WTC11 (cell line): Measurements from ENCODE around the gene KLK14. TPM values are rescaled to one million over a fixed set of nuclear protein-coding genes. Genes with fewer than 3 reads are reported as not detected.

Experiments used
- ATAC-seq: fragments of 200-7000 bp; cut with Tn5 transposase; 2 replicates; pipeline ENCODE4 v1.10.0; 2021; ENCODE audit warnings: mild to moderate bottlenecking, moderate library complexity
- CTCF ChIA-PET: fragments of 300-600 bp; sonication (Branson Sonifier 250); formaldehyde crosslinking; loops from one replicate; lab custom pipeline; 2021; ENCODE audit warnings: antibody characterized with exemption; lab: Charles Lee
- POLR2A ChIA-PET: fragments of 350-600 bp; sonication (Branson Sonifier 250); formaldehyde crosslinking; loops from one replicate; lab custom pipeline; 2021; ENCODE audit warnings: antibody characterized with exemption; lab: Charles Lee
- DNase-seq: peaks from one replicate; pipeline ENCODE4 v3.0.0; 2021; ENCODE audit warnings: low spot score
- H3K27ac Mint-ChIP-seq: 2 replicates; pipeline ENCODE4 v1.8.0; 2021; ENCODE audit warnings: mixed read lengths
- H3K27me3 Mint-ChIP-seq: 2 replicates; pipeline ENCODE4 v1.8.0; 2021; ENCODE audit warnings: low read depth, mild to moderate bottlenecking, moderate library complexity, mixed read lengths
- H3K36me3 Mint-ChIP-seq: 2 replicates; pipeline ENCODE4 v1.8.0; 2021; ENCODE audit warnings: mixed read lengths
- H3K4me1 Mint-ChIP-seq: 2 replicates; pipeline ENCODE4 v1.8.0; 2022; ENCODE audit warnings: mixed read lengths
- H3K4me3 Mint-ChIP-seq: 2 replicates; pipeline ENCODE4 v1.8.0; 2021; ENCODE audit warnings: mild to moderate bottlenecking, moderate library complexity, mixed read lengths
- H3K9me3 Mint-ChIP-seq: 2 replicates; pipeline ENCODE4 v1.8.0; 2021; ENCODE audit warnings: mixed read lengths
- ARID4B ChIP-seq: sonication (generic); formaldehyde crosslinking; IDR thresholded peaks from 2 replicates; pipeline ENCODE4 v1.8.0; 2023; ENCODE audit warnings: missing genetic modification reagents, mild to moderate bottlenecking, borderline replicate concordance
- ELF4 ChIP-seq: sonication (generic); formaldehyde crosslinking; IDR thresholded peaks from 2 replicates; pipeline ENCODE4 v1.8.1; 2022; ENCODE audit warnings: low read depth, mild to moderate bottlenecking, moderate library complexity, missing genetic modification reagents
- EMX1 ChIP-seq: fragments of 250-450 bp; sonication (Bioruptor Pico); IDR thresholded peaks from 2 replicates; pipeline ENCODE4 v1.8.0; 2021; ENCODE audit warnings: mild to moderate bottlenecking
- ETV6 ChIP-seq: sonication (generic); formaldehyde crosslinking; IDR thresholded peaks from 2 replicates; pipeline ENCODE4 v1.8.1; 2022; ENCODE audit warnings: mild to moderate bottlenecking, missing genetic modification reagents
- FOXK1 ChIP-seq: sonication (generic); formaldehyde crosslinking; IDR thresholded peaks from 2 replicates; pipeline ENCODE4 v1.8.0; 2022; ENCODE audit warnings: mild to moderate bottlenecking, moderate library complexity, missing genetic modification reagents
- IRF1 ChIP-seq: sonication (generic); formaldehyde crosslinking; IDR thresholded peaks from 2 replicates; pipeline ENCODE4 v1.8.0; 2023; ENCODE audit warnings: missing genetic modification reagents
- IRF2 ChIP-seq: sonication (generic); formaldehyde crosslinking; IDR thresholded peaks from 2 replicates; pipeline ENCODE4 v1.8.0; 2022; ENCODE audit warnings: low read depth, missing genetic modification reagents, borderline replicate concordance
- JAZF1 ChIP-seq: fragments of 250-450 bp; sonication (Bioruptor Pico); IDR thresholded peaks from 2 replicates; pipeline ENCODE4 v1.9.0; 2021; ENCODE audit warnings: moderate library complexity, mild to moderate bottlenecking, inconsistent platforms
- MXD4 ChIP-seq: fragments of 250-450 bp; sonication (Bioruptor Pico); IDR thresholded peaks from 2 replicates; pipeline ENCODE4 v1.8.0; 2021; ENCODE audit warnings: mild to moderate bottlenecking, moderate library complexity, borderline replicate concordance
- NFATC4 ChIP-seq: fragments of 250-450 bp; sonication (Bioruptor Pico); IDR thresholded peaks from 2 replicates; pipeline ENCODE4 v1.9.0; 2021; ENCODE audit warnings: mild to moderate bottlenecking
- NFYB ChIP-seq: sonication (generic); formaldehyde crosslinking; conservative IDR thresholded peaks from 2 replicates; pipeline ENCODE4 v1.8.0; 2022; ENCODE audit warnings: low read depth, missing genetic modification reagents
- RORB ChIP-seq: fragments of 250-450 bp; sonication (Bioruptor Pico); IDR thresholded peaks from 2 replicates; pipeline ENCODE4 v1.9.0; 2021; ENCODE audit warnings: mild to moderate bottlenecking
- SP1 ChIP-seq: sonication (generic); formaldehyde crosslinking; conservative IDR thresholded peaks from 2 replicates; pipeline ENCODE4 v1.8.1; 2022; ENCODE audit warnings: missing genetic modification reagents
- TEAD1 ChIP-seq: sonication (generic); formaldehyde crosslinking; IDR thresholded peaks from 2 replicates; pipeline ENCODE4 v1.8.0; 2022; ENCODE audit warnings: mild to moderate bottlenecking, missing genetic modification reagents
- ZNF138 ChIP-seq: sonication (generic); formaldehyde crosslinking; conservative IDR thresholded peaks from 2 replicates; pipeline ENCODE4 v1.8.1; 2022; ENCODE audit warnings: mild to moderate bottlenecking, moderate library complexity, missing genetic modification reagents
- ZNF317 ChIP-seq: sonication (generic); formaldehyde crosslinking; IDR thresholded peaks from 2 replicates; pipeline ENCODE4 v1.8.1; 2023; ENCODE audit warnings: low read depth, mild to moderate bottlenecking, moderate library complexity, missing genetic modification reagents, borderline replicate concordance
- ZSCAN18 ChIP-seq: fragments of 250-450 bp; sonication (Bioruptor Pico); IDR thresholded peaks from 2 replicates; pipeline ENCODE4 v2.1.2; 2022; ENCODE audit warnings: mild to moderate bottlenecking, moderate library complexity
- total RNA-seq: library from RNA; stranded (reverse); gene quantifications from 3 replicates; pipeline ENCODE4 v1.2.3, GENCODE V29; 2021
- TF ChIP-seq, protein P1 (sequence below): sonication (generic); formaldehyde crosslinking; IDR thresholded peaks from 2 replicates; pipeline ENCODE4 v1.8.1; 2022; ENCODE audit warnings: low read depth, mild to moderate bottlenecking, moderate library complexity, missing genetic modification reagents, borderline replicate concordance
- TF ChIP-seq, protein P2 (sequence below): sonication (generic); formaldehyde crosslinking; IDR thresholded peaks from 2 replicates; pipeline ENCODE4 v1.8.1; 2022; ENCODE audit warnings: mild to moderate bottlenecking, missing genetic modification reagents, moderate library complexity, borderline replicate concordance

KLK14 gene
- total RNA-seq, 1 experiment from 2014 or later, result 1.1 TPM

GRCh38 chr19:51108066-51108804 is 25.5 kb upstream of the KLK14 start, which contains the start of gene CTU1 (continued):
- TF ChIP-seq ZNF317 (CRISPR knock-in tag), result no peak
- TF ChIP-seq TEAD1 (CRISPR knock-in tag), result peak; percentile 30; the same call in 1 of the 2 replicates
- no peak for TF ChIP-seq MXD4
- TF ChIP-seq IRF1 (CRISPR knock-in tag), result no peak
- peak; percentile 89 for TF ChIP-seq FOXK1
- TF ChIP-seq SP1 (CRISPR knock-in tag), result peak; percentile 85
- peak; percentile 40; the same call in 1 of the 2 replicates for TF ChIP-seq ETV6

DNA sequence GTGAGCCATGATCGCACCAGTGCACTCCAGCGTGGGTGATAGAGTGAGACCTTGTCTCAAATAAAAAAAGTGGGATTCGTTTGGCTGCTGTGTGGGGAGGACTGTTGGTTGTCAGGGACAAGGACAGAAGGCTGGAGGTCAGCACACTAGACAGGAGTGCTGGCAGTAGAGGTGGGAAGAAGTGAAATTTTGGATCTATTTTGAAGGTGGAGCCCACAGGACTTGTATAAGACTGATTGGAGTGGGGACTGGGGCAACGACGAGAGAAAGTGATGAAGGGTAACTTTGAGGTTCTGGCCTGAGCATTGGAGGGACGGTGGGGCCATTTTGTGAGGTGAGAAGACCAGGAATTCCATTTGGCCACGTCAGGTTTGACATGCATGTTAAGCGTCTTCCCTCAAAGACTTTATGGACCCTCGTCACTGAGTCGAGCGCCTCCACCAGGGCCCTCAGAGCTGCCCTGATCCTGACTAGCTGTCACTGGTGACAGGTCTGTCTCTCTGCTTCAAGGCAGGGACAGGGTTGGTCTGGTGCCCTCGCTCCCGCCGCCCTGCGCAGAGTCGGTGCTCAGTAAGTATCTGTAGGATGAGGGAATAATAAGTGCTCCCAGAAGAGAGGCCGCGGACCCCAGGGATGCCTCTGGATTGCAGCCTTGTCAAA is 24.8 kb upstream of the KLK14 start:
- H3K4me1 Mint-ChIP-seq, result peaks cover 8% of the 10 kb centered on the region
- peaks cover 3% of the 10 kb centered on the region; the same call in 1 of the 2 replicates for H3K36me3 Mint-ChIP-seq
- POLR2A ChIA-PET, result no interaction called here
- peaks cover 9% of the 10 kb centered on the region for H3K27me3 Mint-ChIP-seq
- no peak for TF ChIP-seq NFYB
- H3K9me3 Mint-ChIP-seq, result no peaks in the 10 kb centered on the region
- CTCF ChIA-PET, result interaction anchor here (0.7 to 1.4 kb wide), 3 partner anchors 13 to 152 kb away, joined by 3 to 4 read pairs (median 3); no protein-coding TSS in a partner anchor
- peak overlapping the region; percentile 75 for H3K27ac Mint-ChIP-seq
- ATAC-seq (peak; percentile 6), DNase-seq (no peak)
- peak overlapping the region; percentile 90 for H3K4me3 Mint-ChIP-seq

GRCh38 chr19:51103926-51104341 is 21.2 kb upstream of the KLK14 start:
- H3K4me3 Mint-ChIP-seq, result no peak overlapping the region
- no peak overlapping the region for H3K27ac Mint-ChIP-seq
- peaks cover 8% of the 10 kb centered on the region for H3K4me1 Mint-ChIP-seq
- ATAC-seq, result no peak
- DNase-seq, result no peak
- CTCF ChIA-PET, result interaction anchor here (0.6 to 0.7 kb wide), 2 partner anchors 9 to 182 kb away, joined by 3 to 4 read pairs; no protein-coding TSS in a partner anchor
- H3K36me3 Mint-ChIP-seq, result peaks cover 7% of the 10 kb centered on the region; the same call in 1 of the 2 replicates
- TF ChIP-seq RORB (CRISPR knock-in tag) (no peak), ELF4 (no peak), JAZF1 (CRISPR knock-in tag) (no peak), ARID4B (CRISPR knock-in tag) (no peak), EMX1 (no peak), IRF2 (CRISPR knock-in tag) (no peak), ZSCAN18 (CRISPR knock-in tag) (no peak), NFATC4 (CRISPR knock-in tag) (no peak), ZNF138 (CRISPR knock-in tag) (no peak)
- TF ChIP-seq, protein P1, sequence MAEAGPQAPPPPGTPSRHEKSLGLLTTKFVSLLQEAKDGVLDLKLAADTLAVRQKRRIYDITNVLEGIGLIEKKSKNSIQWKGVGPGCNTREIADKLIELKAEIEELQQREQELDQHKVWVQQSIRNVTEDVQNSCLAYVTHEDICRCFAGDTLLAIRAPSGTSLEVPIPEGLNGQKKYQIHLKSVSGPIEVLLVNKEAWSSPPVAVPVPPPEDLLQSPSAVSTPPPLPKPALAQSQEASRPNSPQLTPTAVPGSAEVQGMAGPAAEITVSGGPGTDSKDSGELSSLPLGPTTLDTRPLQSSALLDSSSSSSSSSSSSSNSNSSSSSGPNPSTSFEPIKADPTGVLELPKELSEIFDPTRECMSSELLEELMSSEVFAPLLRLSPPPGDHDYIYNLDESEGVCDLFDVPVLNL (CRISPR knock-in tag), result no peak
- TF ChIP-seq, protein P2, sequence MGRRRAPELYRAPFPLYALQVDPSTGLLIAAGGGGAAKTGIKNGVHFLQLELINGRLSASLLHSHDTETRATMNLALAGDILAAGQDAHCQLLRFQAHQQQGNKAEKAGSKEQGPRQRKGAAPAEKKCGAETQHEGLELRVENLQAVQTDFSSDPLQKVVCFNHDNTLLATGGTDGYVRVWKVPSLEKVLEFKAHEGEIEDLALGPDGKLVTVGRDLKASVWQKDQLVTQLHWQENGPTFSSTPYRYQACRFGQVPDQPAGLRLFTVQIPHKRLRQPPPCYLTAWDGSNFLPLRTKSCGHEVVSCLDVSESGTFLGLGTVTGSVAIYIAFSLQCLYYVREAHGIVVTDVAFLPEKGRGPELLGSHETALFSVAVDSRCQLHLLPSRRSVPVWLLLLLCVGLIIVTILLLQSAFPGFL (CRISPR knock-in tag), result no peak
- TF ChIP-seq, all 79 proteins: peak for 0
- POLR2A ChIA-PET, result interaction anchor here (0.6 kb wide), 1 partner anchor 68 kb away, joined by 6 read pairs; no protein-coding TSS in a partner anchor
- Mint-ChIP-seq H3K27me3 (no peaks in the 10 kb centered on the region; the same call in none of the 2 replicates), H3K9me3 (no peaks in the 10 kb centered on the region)
